Psoas muscle (tissue), 8 donors: ENCODE data around the gene SEC22A. TPM values are rescaled to one million over a fixed set of nuclear protein-coding genes. Genes with fewer than 3 reads are reported as not detected.
A peak's percentile ranks its signal among the peaks of the same experiment; 100 is the strongest.

ENCODE experiments used
- ATAC-seq, 4 donors: fragments of 200-7000 bp; cut with Tn5 transposase; one replicate each; pipeline ENCODE4 v1.9.1; 2020; ENCODE audit warnings: moderate library complexity in 3 of 4, mild to moderate bottlenecking in 2 of 4
- DNase-seq, 2 donors: peaks; one replicate each; pipeline ENCODE4 v3.0.0-alpha.2; 2020
- H3K27ac ChIP-seq: fragments of 200-600 bp; one replicate; pipeline ENCODE4 v1.8.0; 2022
- H3K27me3 ChIP-seq, 3 donors: fragments of 200-600 bp in 1 of 3; one replicate each; pipeline versions ENCODE4 v1.6.1 to v1.8.0; 2013 to 2022; ENCODE audit warnings: low read length in 2 of 3, mild to moderate bottlenecking in 2 of 3, moderate library complexity in 1 of 3; ENCODE audit not compliant: insufficient read depth in 3 of 3
- H3K36me3 ChIP-seq, 2 donors: fragments of 200-600 bp in 1 of 2; one replicate each; pipeline versions ENCODE4 v1.6.1 to v1.8.0; 2013 to 2022; ENCODE audit warnings: low read depth in 1 of 2, mild to moderate bottlenecking in 1 of 2, moderate library complexity in 1 of 2; ENCODE audit not compliant: insufficient read depth in 1 of 2
- H3K4me1 ChIP-seq: fragments of 200-600 bp; one replicate; pipeline ENCODE4 v1.8.0; 2022
- H3K4me3 ChIP-seq: fragments of 200-600 bp; one replicate; pipeline ENCODE4 v1.8.0; 2022; ENCODE audit warnings: mild to moderate bottlenecking
- H3K9me3 ChIP-seq: fragments of 200-600 bp; one replicate; pipeline ENCODE4 v1.8.0; 2022
- CTCF ChIP-seq: fragments of 200-600 bp; IDR thresholded peaks from one replicate; pipeline ENCODE4 v1.8.0; 2022; ENCODE audit warnings: antibody characterized with exemption
- WGBS, 3 donors: extraction: QIAGEN DNeasy Blood & Tissue Kit; methylation state at CpG; one replicate each; pipeline versions ENCODE4 v1.1.6 to v1.1.7; 2013; 5-methylcytosine and 5-hydroxymethylcytosine counted together
- intact Hi-C, 2 donors: fragments of 100-400 bp; cut with DNase I; formaldehyde crosslinking; loops; one replicate each; pipeline versions ENCODE4 v1.11.0 to v1.14.2; 2022
- polyA plus RNA-seq, 3 donors: library from polyadenylated mRNA; stranded (reverse); fragments of 200-250 nt; gene quantifications; one replicate each; pipeline ENCODE4 v1.2.3, GENCODE V29; 2013
- total RNA-seq, 4 donors: library from RNA; stranded (reverse); fragmentation: NEBNext Ultra II Directional in 2 of 4; extraction: Animal tissue kit (Norgen Biotek cat#: 25700) in 2 of 4; gene quantifications; one replicate each; pipeline versions ENCODE4 v1.2.1 to v1.2.4, GENCODE V29; 2021 to 2023
- donor health status: healthy with polysubstance abuse.
- donor health status: DM: no; HTN: no; CAD: no; lungs with moderate emphysema.
- donor health status: Bipolar disorder and iron deficiency.
- donor health status: healthy.
- donor health status: DM: yes; HTN: yes; CAD: no.
- donor health status: DM: no; HTN: no; CAD: no.
- donor health status: DM: no; HTN: no; CAD: no.
- donor health status: DM: yes; HTN: yes; CAD: no.

Gene SEC22A
- total and polyA plus RNA-seq, 7 donors = 5.1 to 7.4 (median 5.9) TPM

GRCh38 chr3:123290962-123291361 lies 89.2 kb downstream of the SEC22A start:
- TF ChIP-seq CTCF = no peak
- Histone ChIP-seq H3K4me1 (no peaks in the 10 kb centered on the region), H3K4me3 (no peak overlapping the region), H3K9me3 (no peaks in the 10 kb centered on the region), H3K27me3 (no peaks in the 10 kb centered on the region), H3K27ac (no peak overlapping the region), H3K36me3 (no peaks in the 10 kb centered on the region)
- DNase-seq (peak in 1 of 2 donors; percentile 31), ATAC-seq (no peak)
- 91 to 92% (median 92%) methylated on average over 23 of the region's 23 CpGs for WGBS, 3 donors
- intact Hi-C loops = no loop called here

GRCh38 chr3:123291404-123291803 lies 89.7 kb downstream of the SEC22A start:
- no peaks in the 10 kb centered on the region for H3K27me3 ChIP-seq
- intact Hi-C loops = no loop called here
- no peak for TF ChIP-seq CTCF
- no peak overlapping the region for H3K4me3 ChIP-seq
- H3K36me3 ChIP-seq = no peaks in the 10 kb centered on the region
- no peak overlapping the region for H3K27ac ChIP-seq
- ATAC-seq = no peak
- 57 to 79% (median 74%) methylated on average over 7 of the region's 7 CpGs for WGBS, 3 donors
- no peaks in the 10 kb centered on the region for H3K4me1 ChIP-seq
- no peaks in the 10 kb centered on the region for H3K9me3 ChIP-seq
- DNase-seq = no peak

GRCh38 chr3:123292321-123293310 lies 90.9 kb downstream of the SEC22A start:
- Histone ChIP-seq H3K4me3 (no peak overlapping the region), H3K27ac (no peak overlapping the region), H3K4me1 (no peaks in the 10 kb centered on the region), H3K36me3 (no peaks in the 10 kb centered on the region), H3K27me3 (no peaks in the 10 kb centered on the region), H3K9me3 (no peaks in the 10 kb centered on the region)
- intact Hi-C loops = no loop called here
- 61 to 65% (median 65%) methylated on average over 15 of the region's 15 CpGs for WGBS, 3 donors
- ATAC-seq (no peak), DNase-seq (peak in 1 of 2 donors; percentile 44)
- no peak for TF ChIP-seq CTCF

- intact Hi-C loops = no loop called here
- H3K36me3 ChIP-seq = no peaks in the 10 kb centered on the region
- no peak for TF ChIP-seq CTCF
Measured at GRCh38 chr3:123294296-123294938, 92.7 kb downstream of the SEC22A start.

More at GRCh38 chr3:123294296-123294938, 92.7 kb downstream of the SEC22A start:
- ATAC-seq (no peak), DNase-seq (peak in 1 of 2 donors; percentile 30)
- WGBS, 3 donors = 86 to 91% (median 91%) methylated on average over 13 of the region's 13 CpGs
- Histone ChIP-seq H3K4me3 (no peak overlapping the region), H3K27ac (no peak overlapping the region), H3K9me3 (no peaks in the 10 kb centered on the region), H3K27me3 (no peaks in the 10 kb centered on the region), H3K4me1 (no peaks in the 10 kb centered on the region)
